ENCODE data around the gene ARVCF.

GRCh38 chr22:20035375-20036083 is 18.9 kb upstream of the ARVCF start:
- TF ChIP-seq EZH2 (IDR thresholded peaks at IDR 0.05; ENCODE audit: insufficient read depth, poor library complexity, severe bottlenecking) (no peak), EZH2phosphoT487 (IDR thresholded peaks at IDR 0.05; ENCODE audit: insufficient read depth, low read depth) (no peak)
